GM13977 (cell line): ENCODE results near the gene MLLT10.

ENCODE experiments used
- DNase-seq: peaks from one replicate; pipeline ENCODE4 v3.0.0; 2012; ENCODE audit warnings: low spot score
- in situ Hi-C: fragments of 300-500 bp; cut with MboI; formaldehyde crosslinking; loops from one replicate; pipeline ENCODE4 v1.12.0; 2022; ENCODE audit warnings: low sequenced_read_pairs, low pct_unique_long_range_greater_than_20kb, mixed read lengths, inconsistent platforms; ENCODE audit not compliant: unreplicated experiment
- TF ChIP-seq, protein P1 (sequence below): IDR thresholded peaks from 2 replicates; pipeline ENCODE4 v1.5.1; 2012; ENCODE audit warnings: mild to moderate bottlenecking, control low read depth; ENCODE audit not compliant: insufficient read depth; ENCODE audit errors: extremely low read depth, missing control alignments

Gene MLLT10

DNA sequence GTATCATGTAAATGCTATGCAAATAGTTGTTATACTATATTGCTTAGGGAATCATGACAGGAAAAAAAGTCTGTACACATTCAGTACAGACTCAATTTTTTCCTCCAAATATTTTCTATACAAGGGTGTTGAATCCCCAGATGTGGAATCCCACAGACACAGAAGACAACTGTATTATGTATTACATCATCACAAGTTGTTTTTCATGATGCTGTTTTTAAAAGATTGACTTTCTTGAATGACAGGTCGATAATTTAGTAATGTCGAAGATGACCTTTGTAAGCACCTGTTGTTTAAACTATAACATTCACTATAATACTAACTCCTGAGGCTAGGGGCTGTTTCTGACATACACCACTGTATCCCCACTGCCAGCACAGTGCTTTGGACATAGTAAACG, 143.5 kb downstream of the MLLT10 start:
- in situ Hi-C loops, result no loop called here
- TF ChIP-seq, protein P1, sequence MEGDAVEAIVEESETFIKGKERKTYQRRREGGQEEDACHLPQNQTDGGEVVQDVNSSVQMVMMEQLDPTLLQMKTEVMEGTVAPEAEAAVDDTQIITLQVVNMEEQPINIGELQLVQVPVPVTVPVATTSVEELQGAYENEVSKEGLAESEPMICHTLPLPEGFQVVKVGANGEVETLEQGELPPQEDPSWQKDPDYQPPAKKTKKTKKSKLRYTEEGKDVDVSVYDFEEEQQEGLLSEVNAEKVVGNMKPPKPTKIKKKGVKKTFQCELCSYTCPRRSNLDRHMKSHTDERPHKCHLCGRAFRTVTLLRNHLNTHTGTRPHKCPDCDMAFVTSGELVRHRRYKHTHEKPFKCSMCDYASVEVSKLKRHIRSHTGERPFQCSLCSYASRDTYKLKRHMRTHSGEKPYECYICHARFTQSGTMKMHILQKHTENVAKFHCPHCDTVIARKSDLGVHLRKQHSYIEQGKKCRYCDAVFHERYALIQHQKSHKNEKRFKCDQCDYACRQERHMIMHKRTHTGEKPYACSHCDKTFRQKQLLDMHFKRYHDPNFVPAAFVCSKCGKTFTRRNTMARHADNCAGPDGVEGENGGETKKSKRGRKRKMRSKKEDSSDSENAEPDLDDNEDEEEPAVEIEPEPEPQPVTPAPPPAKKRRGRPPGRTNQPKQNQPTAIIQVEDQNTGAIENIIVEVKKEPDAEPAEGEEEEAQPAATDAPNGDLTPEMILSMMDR, result no peak
- no peak for DNase-seq

DNA sequence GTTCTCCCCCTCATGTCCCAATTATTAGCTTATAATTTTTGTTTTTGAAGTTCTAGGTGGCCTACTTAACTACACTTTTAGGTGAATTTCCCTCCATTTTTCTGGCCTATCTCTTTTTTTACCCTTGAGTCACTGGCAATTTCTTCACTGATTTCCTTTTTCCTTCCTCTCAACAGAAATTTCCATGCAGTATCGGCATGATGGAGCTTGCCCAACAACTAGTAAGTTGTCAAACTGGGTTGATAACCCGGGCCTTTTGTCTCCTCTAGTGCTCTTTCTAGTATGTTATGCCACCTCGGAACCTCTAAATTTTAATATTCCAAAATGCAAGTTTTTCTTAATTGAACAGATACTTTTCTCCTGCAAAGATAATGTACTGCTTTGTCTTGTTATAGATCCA, 147.1 kb downstream of the MLLT10 start:
- in situ Hi-C loops, result no loop called here
- DNase-seq, result no peak
- TF ChIP-seq, protein P1, result no peak

DNA sequence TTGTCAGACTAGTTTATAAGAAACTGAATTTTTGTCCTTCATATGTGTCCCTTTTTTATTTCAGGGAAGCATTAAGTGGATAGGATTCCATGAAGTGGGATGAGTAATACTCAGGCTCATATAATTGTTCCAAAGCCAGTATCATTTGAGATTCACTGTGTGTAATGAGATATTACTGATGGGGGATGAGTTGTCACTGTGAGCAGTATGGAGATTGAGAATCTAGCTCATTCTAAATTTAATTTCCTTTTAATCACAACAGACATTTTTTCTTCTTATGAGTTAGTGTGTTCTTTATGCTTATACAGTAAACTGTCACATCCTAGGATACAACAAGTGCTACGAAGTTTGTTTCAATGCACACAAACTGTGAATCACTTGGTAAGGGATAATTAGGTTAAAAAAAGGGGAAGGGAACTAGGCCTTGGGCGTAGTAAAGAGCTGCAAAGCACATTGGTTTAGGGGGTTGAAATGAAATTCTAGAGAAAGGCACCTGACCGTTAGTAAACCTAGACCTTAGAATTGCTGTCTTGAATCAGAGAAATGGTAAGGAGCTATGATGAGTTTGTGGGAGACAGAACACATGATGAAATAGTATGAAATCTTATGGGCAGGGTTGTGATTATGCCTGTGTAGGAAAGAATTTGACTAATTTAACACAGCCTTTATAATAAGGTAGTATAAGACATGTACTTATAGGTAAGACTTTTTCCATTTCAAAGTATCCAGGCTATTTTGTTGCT, 153.4 kb downstream of the MLLT10 start:
- in situ Hi-C loops, result no loop called here
- no peak for DNase-seq
- TF ChIP-seq, protein P1, result no peak

DNA sequence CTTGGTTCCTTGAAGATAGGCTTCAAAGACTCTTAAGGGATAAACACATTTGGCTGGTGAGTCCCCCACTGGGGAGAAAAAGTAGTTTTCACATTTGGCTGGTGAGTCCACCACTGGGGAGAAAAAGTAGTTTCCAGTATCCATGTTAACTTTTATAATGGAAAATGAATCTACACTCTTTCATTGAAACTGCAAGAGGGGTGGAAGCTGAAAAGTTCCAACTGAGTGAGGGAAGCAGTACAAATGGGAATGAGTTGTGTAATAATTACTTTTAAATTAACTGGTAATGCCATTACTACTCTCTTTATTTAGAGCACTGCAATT, 153.9 kb downstream of the MLLT10 start:
- in situ Hi-C loops, result no loop called here
- DNase-seq, result no peak
- TF ChIP-seq, protein P1, result no peak

DNA sequence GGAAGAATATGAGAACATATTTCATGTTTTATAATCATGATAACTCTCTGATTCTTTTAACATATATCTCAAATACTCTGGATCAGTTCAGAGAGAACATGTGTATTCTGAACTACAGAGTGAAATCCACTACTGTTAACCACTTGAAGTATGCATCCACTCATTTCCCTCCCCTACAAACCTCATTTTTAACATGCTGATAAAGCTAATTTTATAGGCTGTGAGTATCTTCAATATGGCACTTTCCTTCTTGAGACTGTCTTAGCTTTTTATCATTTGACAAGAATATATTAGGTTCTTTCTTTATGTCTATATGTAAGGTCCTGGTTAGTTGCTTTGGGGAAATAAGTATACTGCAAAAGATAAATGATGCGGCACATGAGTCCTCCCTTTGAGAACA, 154.8 kb downstream of the MLLT10 start:
- in situ Hi-C loops, result no loop called here
- TF ChIP-seq, protein P1, result no peak
- DNase-seq, result no peak

DNA sequence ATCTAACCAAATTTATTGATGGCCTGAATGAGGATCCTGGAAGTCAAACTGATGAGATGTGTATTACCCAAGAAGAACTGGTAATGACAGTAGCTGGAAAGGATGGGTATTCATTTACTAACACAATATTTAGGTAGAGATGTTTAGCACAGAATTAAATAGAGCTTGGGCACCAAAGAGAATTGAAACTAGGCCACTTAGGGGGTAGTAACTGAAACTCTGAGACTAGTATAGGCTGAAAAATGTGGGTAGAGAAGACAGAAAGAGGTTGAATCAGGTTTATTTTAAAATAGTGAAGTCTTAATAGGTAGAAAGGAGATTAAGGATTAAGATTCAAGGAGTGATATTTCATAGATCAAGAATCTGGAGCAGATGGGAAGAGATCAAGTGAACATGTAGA, 155.8 kb downstream of the MLLT10 start:
- in situ Hi-C loops, result no loop called here
- no peak for DNase-seq
- TF ChIP-seq, protein P1, result no peak

DNA sequence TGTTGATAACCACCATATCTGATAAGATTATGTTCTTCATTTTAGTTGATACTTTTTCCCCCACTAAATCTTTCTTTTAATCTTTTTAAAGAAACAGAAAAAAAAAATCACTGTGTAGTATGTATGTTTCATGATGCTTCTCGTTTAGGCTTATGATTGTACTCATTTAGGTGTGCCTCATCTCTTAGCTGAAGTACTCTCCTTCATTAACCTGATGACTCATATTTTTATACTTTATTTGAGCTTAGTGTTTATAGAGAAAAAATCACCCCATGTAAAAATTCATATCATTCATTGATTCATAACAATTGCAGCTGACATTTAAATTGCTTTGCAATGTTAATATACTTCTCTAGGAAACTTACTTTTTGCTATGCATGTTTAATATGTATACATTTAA, 158.9 kb downstream of the MLLT10 start:
- DNase-seq, result no peak
- in situ Hi-C loops, result no loop called here
- TF ChIP-seq, protein P1, result no peak
